Measurements from ENCODE around the gene TMEM40.

The TMEM40 gene

DNA sequence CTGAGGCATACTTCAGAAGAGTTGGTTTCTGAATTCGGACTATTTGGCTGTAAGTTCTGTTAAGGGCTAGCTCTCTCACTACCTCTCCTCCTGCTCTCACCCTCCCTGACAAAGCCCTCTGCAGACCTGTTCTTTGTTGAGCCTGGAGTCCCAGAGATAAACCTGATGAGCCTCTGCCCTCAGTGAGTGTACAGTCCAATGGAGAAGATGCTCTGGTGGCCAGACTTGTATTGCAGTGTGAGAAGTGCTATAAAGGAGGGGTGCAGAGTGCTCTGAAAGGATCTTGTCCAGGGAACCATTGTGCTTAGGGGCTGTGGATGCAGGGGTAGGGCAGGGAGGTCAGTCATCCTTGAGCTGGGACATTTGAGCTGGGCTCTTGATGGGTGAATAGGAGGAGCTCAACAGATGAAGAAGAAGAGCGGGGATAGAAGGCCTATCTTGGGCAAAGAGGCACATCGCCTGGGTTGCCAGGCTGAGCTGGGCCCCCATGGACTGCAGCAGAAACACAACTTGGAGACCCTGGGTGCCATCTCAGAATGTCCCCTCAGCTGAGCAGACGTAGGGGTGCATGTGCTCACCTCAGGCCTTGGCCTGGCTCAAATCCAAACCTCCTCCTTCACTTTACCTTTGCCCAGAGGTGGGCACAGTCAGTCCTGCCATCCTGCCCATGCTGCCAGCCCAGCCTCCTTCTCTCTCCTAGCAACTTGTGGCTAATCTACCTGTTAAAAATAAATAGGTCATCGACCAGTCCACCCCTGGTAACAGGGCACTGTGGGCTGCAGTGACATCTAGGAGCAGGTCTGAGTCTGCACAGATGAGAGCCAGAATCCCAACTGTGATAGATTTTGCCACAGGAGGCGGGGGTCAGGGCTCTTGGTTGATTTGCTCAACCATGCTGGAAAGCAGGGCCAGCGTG, 40.7 kb upstream of the TMEM40 start:
- no peak overlapping the region for H3K4me3 ChIP-seq (ENCODE audit: low read depth, low read length)
- ChIA-PET CTCF (interaction anchor here (0.9 to 1.5 kb wide), 2 partner anchors 13 to 42 kb away, joined by 3 to 5 read pairs; partner anchors contain the start of gene RPL32), POLR2A (interaction anchor here (1.0 to 1.6 kb wide), 3 partner anchors 9 to 246 kb away, joined by 3 read pairs; no protein-coding TSS in a partner anchor)
- H3K4me1 ChIP-seq (ENCODE audit: control insufficient read depth, insufficient read depth, low read length), result no peaks in the 10 kb centered on the region
- no peak overlapping the region for H3K27ac ChIP-seq (ENCODE audit: extremely low read depth, low read depth, low read length)
- H3K9me3 ChIP-seq (ENCODE audit: control insufficient read depth, insufficient read depth, low read depth, low read length), result no peaks in the 10 kb centered on the region
- TF ChIP-seq, protein P1, sequence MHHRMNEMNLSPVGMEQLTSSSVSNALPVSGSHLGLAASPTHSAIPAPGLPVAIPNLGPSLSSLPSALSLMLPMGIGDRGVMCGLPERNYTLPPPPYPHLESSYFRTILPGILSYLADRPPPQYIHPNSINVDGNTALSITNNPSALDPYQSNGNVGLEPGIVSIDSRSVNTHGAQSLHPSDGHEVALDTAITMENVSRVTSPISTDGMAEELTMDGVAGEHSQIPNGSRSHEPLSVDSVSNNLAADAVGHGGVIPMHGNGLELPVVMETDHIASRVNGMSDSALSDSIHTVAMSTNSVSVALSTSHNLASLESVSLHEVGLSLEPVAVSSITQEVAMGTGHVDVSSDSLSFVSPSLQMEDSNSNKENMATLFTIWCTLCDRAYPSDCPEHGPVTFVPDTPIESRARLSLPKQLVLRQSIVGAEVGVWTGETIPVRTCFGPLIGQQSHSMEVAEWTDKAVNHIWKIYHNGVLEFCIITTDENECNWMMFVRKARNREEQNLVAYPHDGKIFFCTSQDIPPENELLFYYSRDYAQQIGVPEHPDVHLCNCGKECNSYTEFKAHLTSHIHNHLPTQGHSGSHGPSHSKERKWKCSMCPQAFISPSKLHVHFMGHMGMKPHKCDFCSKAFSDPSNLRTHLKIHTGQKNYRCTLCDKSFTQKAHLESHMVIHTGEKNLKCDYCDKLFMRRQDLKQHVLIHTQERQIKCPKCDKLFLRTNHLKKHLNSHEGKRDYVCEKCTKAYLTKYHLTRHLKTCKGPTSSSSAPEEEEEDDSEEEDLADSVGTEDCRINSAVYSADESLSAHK (tag by site-specific recombination; IDR thresholded peaks at IDR 0.05), result no peak
- TF ChIP-seq ZBTB20 (tag by site-specific recombination; IDR thresholded peaks at IDR 0.05) (no peak), ZFP3 (tag by site-specific recombination; IDR thresholded peaks at IDR 0.05; ENCODE audit: low read depth) (peak; percentile 55; the same call in 1 of the 2 replicates), BCL11A (tag by site-specific recombination; IDR thresholded peaks at IDR 0.05; ENCODE audit: low read depth) (no peak), ZIC2 (tag by site-specific recombination; IDR thresholded peaks at IDR 0.05) (0 out of 2 replicates have a peak, but pooled peaks have one; percentile 47), ZNF19 (tag by site-specific recombination; IDR thresholded peaks at IDR 0.05; ENCODE audit: low read depth) (no peak)
- TF ChIP-seq, protein P2, sequence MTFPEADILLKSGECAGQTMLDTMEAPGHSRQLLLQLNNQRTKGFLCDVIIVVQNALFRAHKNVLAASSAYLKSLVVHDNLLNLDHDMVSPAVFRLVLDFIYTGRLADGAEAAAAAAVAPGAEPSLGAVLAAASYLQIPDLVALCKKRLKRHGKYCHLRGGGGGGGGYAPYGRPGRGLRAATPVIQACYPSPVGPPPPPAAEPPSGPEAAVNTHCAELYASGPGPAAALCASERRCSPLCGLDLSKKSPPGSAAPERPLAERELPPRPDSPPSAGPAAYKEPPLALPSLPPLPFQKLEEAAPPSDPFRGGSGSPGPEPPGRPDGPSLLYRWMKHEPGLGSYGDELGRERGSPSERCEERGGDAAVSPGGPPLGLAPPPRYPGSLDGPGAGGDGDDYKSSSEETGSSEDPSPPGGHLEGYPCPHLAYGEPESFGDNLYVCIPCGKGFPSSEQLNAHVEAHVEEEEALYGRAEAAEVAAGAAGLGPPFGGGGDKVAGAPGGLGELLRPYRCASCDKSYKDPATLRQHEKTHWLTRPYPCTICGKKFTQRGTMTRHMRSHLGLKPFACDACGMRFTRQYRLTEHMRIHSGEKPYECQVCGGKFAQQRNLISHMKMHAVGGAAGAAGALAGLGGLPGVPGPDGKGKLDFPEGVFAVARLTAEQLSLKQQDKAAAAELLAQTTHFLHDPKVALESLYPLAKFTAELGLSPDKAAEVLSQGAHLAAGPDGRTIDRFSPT (tag by site-specific recombination; IDR thresholded peaks at IDR 0.05), result 0 out of 2 replicates have a peak, but pooled peaks have one; percentile 20
- H3K36me3 ChIP-seq (ENCODE audit: control insufficient read depth in 2 of 2, insufficient read depth in 1 of 2, low read length in 2 of 2), result peaks cover 0 to 20% of the 10 kb centered on the region in 2 experiments; a peak in 2 of 3 replicates

DNA sequence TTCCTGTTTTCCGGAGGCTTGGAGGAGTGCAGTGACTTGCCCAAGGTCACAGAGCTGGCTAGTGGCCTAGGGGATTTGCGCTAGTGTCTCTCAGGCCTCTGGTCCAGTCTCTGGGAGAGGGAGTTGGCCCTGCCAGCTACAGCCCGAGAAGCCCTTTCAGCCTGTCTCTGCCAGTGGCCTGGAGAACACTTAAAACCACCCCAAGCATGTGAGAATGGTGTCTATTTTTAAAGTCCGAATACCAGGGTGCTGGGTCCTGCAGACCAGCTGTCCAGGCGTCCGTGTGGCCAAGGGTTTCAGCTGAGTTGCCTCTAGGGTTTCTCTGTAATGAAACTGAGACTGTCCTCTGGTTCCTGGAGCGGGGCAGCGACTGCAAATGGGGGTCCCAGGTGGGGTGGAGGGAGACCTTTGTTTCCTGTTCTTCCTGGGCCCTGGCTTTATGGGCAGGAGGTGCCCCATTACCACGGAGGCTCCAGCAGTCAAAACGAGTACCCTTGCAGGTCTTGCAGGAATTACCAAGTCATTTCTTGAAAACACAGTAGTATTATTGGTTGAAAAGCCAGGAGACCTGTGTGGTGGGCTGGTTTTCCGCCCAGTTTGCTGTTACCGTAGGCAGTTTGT, 39.6 kb upstream of the TMEM40 start:
- CTCF ChIA-PET, result interaction anchor here (0.6 to 1.8 kb wide), 5 partner anchors 11 to 69 kb away, joined by 3 to 5 read pairs (median 3); partner anchors contain the start of gene RPL32
- Histone ChIP-seq H3K36me3 (ENCODE audit: control insufficient read depth in 2 of 2, insufficient read depth in 1 of 2, low read length in 2 of 2) (peaks cover 0 to 11% of the 10 kb centered on the region in 2 experiments; a peak in 1 of 3 replicates), H3K9me3 (ENCODE audit: control insufficient read depth, insufficient read depth, low read depth, low read length) (no peaks in the 10 kb centered on the region), H3K4me3 (ENCODE audit: low read depth, low read length) (no peak overlapping the region), H3K4me1 (ENCODE audit: control insufficient read depth, insufficient read depth, low read length) (no peaks in the 10 kb centered on the region), H3K27ac (ENCODE audit: extremely low read depth, low read depth, low read length) (no peak overlapping the region)
- TF ChIP-seq ZNF747 (tag by site-specific recombination; IDR thresholded peaks at IDR 0.05), result no peak
- no peak for TF ChIP-seq ZNF707 (tag by site-specific recombination; IDR thresholded peaks at IDR 0.05)
- TF ChIP-seq, protein P3, sequence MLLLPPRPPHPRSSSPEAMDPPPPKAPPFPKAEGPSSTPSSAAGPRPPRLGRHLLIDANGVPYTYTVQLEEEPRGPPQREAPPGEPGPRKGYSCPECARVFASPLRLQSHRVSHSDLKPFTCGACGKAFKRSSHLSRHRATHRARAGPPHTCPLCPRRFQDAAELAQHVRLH (tag by site-specific recombination; IDR thresholded peaks at IDR 0.05), result no peak
- no peak for TF ChIP-seq ZNF585B (tag by site-specific recombination; IDR thresholded peaks at IDR 0.05)
- TF ChIP-seq ZNF184 (tag by site-specific recombination; IDR thresholded peaks at IDR 0.05), result no peak
- TF ChIP-seq HOXD13 (CRISPR knock-in tag; IDR thresholded peaks at IDR 0.05; ENCODE audit: borderline replicate concordance), result no peak
- TF ChIP-seq, protein P4, sequence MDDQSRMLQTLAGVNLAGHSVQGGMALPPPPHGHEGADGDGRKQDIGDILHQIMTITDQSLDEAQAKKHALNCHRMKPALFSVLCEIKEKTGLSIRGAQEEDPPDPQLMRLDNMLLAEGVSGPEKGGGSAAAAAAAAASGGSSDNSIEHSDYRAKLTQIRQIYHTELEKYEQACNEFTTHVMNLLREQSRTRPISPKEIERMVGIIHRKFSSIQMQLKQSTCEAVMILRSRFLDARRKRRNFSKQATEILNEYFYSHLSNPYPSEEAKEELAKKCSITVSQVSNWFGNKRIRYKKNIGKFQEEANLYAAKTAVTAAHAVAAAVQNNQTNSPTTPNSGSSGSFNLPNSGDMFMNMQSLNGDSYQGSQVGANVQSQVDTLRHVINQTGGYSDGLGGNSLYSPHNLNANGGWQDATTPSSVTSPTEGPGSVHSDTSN (CRISPR knock-in tag; IDR thresholded peaks at IDR 0.05), result no peak
- TF ChIP-seq SETDB1 (IDR thresholded peaks at IDR 0.05; ENCODE audit: insufficient read length, low read length), result no peak
- TF ChIP-seq ZNF777 (tag by site-specific recombination; IDR thresholded peaks at IDR 0.05; ENCODE audit: borderline replicate concordance), result no peak
- TF ChIP-seq, protein P5, sequence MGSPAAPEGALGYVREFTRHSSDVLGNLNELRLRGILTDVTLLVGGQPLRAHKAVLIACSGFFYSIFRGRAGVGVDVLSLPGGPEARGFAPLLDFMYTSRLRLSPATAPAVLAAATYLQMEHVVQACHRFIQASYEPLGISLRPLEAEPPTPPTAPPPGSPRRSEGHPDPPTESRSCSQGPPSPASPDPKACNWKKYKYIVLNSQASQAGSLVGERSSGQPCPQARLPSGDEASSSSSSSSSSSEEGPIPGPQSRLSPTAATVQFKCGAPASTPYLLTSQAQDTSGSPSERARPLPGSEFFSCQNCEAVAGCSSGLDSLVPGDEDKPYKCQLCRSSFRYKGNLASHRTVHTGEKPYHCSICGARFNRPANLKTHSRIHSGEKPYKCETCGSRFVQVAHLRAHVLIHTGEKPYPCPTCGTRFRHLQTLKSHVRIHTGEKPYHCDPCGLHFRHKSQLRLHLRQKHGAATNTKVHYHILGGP (tag by site-specific recombination; IDR thresholded peaks at IDR 0.05), result no peak
- no peak for TF ChIP-seq MZF1 (tag by site-specific recombination; IDR thresholded peaks at IDR 0.05; ENCODE audit: borderline replicate concordance)
- POLR2A ChIA-PET, result interaction anchor here (0.5 to 1.6 kb wide), 3 partner anchors 10 to 520 kb away, joined by 3 to 7 read pairs (median 3); no protein-coding TSS in a partner anchor

Data from HEK293 (cell line).